ENCODE measurements around the gene EFCAB6.

EFCAB6 gene

DNA sequence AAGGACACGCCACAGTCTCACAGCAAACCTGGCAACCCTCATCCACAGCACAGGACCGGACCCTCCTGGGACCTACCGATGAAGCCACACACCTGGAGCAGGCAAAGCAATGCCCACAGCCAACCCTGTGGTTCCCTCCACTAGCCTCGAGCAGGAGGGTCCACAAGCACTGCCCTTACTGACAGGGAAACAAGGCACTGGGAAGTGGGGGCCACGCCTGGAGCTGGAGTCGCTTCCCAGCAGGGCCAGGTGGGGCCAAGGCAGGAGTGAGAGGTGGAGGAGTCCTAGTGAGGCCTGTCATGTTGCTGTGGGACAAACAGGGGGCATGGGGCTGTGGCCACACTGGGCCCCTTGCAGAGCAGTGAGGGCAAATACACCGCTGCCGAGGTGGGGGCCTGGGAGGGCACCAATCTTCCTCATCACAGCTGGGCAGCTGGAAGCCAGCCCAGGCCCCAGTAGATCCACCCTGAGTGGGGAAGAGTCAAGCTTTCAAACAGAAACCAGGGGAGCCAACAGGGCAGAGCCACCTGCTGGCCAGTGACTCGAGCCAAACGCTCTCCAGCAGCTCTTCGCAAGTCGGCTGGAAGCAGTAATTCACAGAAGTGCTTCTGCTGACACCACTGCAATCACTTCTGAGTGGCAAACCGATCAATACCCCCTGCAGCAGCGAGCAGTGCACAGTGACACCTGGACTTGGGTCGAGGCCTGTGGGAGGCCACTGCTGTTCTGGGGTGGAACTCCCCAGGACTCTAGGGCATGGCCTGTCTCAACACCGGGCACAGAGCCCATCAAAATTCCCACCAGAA lies 36.5 kb upstream of the EFCAB6 start:
- no peak for DNase-seq (ENCODE audit: low read depth in 2 of 2)

DNA sequence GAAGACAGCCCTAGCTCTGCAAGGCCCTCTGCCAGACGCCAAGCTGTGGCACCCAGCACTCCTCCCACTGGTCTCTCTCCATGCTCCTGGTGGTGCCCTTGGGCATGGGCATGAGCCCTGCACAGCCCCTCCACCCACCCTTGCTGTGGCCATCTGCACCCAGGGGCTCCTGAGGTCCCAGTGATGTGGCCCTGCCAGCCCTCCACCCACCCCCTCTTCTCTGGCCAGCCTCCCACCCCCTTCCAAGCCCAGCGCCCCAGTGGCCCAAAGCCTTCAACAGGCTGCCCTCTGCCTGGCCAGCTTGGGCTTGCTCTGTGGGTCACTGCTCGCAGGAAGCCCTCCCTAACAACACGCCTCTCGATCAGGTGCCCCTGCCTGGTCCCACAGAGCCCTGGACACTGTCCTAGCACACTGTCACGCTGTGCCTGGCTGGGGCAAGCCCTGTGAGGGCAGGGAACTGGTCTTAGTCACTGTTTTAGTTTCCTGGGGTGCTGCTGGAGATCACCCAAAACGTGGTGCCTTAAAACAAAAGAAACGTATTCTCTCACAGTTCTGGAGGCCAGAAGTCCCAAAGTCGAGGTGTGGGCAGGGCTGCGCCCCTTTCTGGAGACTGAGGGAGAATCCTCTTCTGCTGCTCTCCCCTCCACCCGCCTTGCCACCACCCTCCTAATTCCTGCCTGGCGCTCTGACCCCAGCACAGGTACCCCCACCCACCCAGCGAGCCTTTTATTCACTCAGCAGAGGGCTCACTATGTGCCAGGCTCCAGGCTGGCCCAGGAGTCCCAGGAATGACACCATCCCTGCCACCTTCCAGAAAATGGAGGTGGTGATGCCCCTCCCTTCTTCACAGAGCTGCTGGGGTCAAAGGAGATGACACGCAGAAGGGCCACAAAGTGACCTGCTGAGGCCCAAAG lies 35.5 kb upstream of the EFCAB6 start:
- DNase-seq (ENCODE audit: low read depth in 2 of 2), result no peak

- DNase-seq (ENCODE audit: low read depth in 2 of 2), result no peak
Observed at GRCh38 chr22:43846966-43847365, 34.9 kb upstream of the EFCAB6 start.

DNA sequence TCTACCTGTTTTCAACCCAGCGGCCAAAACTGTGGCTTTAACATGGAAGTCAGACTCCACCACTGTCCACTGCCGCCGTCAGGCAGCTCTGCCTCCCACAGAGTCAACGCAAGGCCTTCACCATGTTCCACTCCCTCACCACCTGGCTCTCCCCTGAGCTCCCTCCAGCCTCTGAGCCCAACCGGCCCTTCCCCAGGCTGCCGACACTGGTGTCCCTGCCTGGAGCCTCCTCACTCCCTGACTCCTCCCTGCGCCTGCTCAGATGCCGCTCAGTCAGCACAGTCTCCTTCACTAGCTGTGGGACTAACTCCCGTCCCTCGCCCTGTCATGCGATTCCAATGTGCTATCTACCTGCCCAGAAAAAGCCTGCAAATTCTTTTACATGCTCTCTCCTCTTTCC lies 33.9 kb upstream of the EFCAB6 start:
- DNase-seq (ENCODE audit: low read depth in 2 of 2), result no peak

GRCh38 chr22:43844560-43845545 lies 32.7 kb upstream of the EFCAB6 start:
- no peak for DNase-seq (ENCODE audit: low read depth in 2 of 2)

DNA sequence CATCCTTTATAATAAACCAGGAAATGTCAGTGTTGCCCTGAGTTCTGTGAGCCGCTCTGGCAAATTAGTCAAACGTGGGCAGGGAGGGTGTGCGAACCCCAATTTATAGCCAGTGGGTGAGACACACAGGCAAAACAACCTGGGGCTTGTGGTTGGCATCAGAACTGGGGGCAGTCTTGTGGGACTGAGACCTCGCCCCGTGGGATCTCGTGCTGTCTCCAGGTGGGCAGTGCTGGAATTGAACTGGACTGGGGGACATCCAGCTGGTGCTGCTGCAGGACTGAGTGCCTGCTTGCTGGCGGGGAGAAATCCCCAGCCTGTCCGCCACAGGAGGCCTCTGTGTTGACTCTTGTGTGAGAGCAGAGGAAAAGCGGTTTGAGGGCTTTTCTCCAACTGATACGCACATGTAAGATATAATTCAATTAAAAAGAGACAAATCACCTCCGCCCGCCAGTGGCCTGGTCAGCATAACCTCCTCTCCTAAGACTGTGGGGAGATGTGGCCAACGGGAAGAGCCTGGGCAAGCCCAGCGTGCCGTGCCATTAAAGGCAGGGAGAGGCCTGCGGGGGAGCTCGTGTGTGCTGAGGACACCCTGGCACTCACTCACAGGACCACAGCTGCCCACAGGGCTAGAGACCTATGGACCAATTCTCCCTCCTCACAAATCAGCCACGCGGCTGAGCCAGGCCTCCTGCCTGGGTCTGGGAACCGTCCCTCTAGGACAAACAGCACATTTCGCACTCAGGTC lies 31.9 kb upstream of the EFCAB6 start:
- DNase-seq (ENCODE audit: low read depth in 2 of 2), result no peak

DNA sequence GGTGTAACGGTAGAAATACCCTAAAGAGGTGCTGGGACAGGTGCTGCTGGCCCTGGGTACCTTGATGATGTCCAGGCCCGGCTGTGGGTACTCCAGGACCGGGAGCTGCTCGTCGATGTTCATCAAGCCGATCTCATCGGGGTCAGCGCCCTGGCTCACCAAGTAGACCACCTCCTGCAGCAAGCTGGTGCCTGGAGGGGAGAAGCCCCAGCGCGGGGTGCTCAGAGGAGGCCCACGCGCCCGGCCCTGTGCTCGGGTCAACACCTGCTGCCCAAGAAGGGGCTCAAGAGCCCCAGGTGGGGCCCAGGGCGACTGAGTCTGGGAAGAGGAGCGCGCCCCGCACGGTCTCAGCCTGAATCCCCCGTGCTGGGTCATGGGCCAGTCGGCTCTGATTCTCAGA lies 29.6 kb upstream of the EFCAB6 start:
- DNase-seq (ENCODE audit: low read depth in 2 of 2), result no peak

GRCh38 chr22:43840851-43841250 lies 28.7 kb upstream of the EFCAB6 start:
- DNase-seq (ENCODE audit: low read depth in 2 of 2), result no peak

- no peak for DNase-seq (ENCODE audit: low read depth in 2 of 2)
Observed at GRCh38 chr22:43840431-43840830, 28.3 kb upstream of the EFCAB6 start.

- no peak for DNase-seq (ENCODE audit: low read depth in 2 of 2)
Observed at GRCh38 chr22:43839781-43840180, 27.7 kb upstream of the EFCAB6 start.

DNA sequence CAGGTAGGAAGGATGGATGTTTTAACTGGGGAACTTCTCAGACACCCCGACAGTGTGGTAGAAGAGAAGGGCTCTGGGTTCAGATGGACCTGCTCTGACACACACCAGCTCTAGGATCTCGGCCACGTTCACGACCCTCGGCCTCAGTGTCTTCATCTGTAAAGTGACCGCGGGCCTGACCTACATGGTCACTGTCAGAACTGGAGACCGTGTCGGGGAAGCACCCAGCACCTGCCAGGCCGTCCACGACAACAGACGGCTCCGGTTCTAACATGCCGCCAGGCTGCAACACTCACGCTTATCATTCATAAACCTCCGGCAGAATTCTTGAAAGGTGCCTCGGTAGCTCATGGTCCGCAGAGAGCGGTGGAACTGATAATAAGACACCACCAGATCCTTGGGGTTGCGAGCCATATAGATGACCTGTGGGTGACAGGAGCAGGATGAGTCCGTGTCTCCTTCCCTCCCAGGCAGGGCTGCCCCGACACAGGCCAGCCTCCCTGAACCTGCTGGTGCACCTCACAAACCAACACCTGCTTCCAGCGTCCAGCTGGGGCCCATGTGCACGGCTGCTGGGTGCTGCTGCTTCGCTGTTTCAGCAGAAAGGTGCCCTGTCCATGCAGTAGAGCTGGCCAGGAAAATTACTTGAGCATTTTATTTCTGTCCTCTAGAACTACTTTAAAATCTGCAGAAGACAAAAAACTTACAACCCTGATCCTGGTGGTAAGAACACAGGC lies 26.6 kb upstream of the EFCAB6 start:
- DNase-seq (ENCODE audit: low read depth in 2 of 2), result no peak

GRCh38 chr22:43838161-43838560 lies 26.1 kb upstream of the EFCAB6 start:
- DNase-seq (ENCODE audit: low read depth in 2 of 2), result no peak

DNA sequence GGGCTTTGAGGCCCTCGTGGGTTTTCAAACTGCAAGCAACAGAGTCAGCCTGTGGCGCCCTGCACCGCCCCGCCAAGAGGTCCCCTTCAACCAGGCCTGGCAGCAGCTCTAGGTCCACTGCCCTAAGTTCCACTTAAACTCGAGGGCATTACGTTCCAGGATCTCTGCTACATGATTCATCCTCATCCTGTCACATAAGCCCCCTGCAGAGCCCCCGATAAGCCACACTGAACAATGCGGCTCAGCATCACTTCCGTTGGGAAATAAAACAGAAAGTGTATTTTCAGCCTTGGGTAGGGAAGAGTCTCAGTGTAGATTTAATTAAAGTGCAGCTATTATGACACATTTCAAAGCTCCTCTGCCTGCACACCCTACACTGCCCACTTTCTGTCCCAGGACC lies 25.6 kb upstream of the EFCAB6 start:
- no peak for DNase-seq (ENCODE audit: low read depth in 2 of 2)

- DNase-seq (ENCODE audit: low read depth in 2 of 2), result no peak
Observed at GRCh38 chr22:43835736-43836135, 23.6 kb upstream of the EFCAB6 start.

GRCh38 chr22:43835166-43835565 lies 23.1 kb upstream of the EFCAB6 start:
- no peak for DNase-seq (ENCODE audit: low read depth in 2 of 2)

GRCh38 chr22:43833286-43834240 lies 21.5 kb upstream of the EFCAB6 start:
- DNase-seq (ENCODE audit: low read depth in 2 of 2), result no peak

GRCh38 chr22:43832393-43833265 lies 20.5 kb upstream of the EFCAB6 start:
- no peak for DNase-seq (ENCODE audit: low read depth in 2 of 2)
